Immature natural killer cell (primary cell): ENCODE results near the gene CPAMD8. TPM values are rescaled to one million over a fixed set of nuclear protein-coding genes. Genes with fewer than 3 reads are reported as not detected.
A peak's percentile ranks its signal among the peaks of the same experiment; 100 is the strongest.
"Not testable (repeated sequence)": the region's sequence is repeated elsewhere in the genome, so short reads cannot be mapped to it uniquely, and the experiment has no call there.

Source experiments
- DNase-seq, 3 donors: peaks; one replicate each; pipeline ENCODE4 v3.0.0; 2022; ENCODE audit warnings: mixed read lengths in 1 of 3
- H3K27ac Mint-ChIP-seq, 6 donors: one replicate each; pipeline ENCODE4 v1.8.0; 2020; ENCODE audit warnings: mixed read lengths in 6 of 6, mild to moderate bottlenecking in 5 of 6, inconsistent platforms in 4 of 6, moderate library complexity in 3 of 6
- H3K27me3 Mint-ChIP-seq, 3 donors: one replicate each; pipeline ENCODE4 v1.8.0; 2020 to 2021; ENCODE audit warnings: low read depth in 3 of 3, mild to moderate bottlenecking in 3 of 3, mixed read lengths in 3 of 3, moderate library complexity in 3 of 3, inconsistent platforms in 1 of 3
- H3K36me3 Mint-ChIP-seq, 3 donors: one replicate each; pipeline ENCODE4 v1.8.0; 2020; ENCODE audit warnings: mixed read lengths in 3 of 3, inconsistent platforms in 2 of 3, mild to moderate bottlenecking in 2 of 3
- H3K4me1 Mint-ChIP-seq, 2 donors: one replicate each; pipeline ENCODE4 v1.8.0; 2020; ENCODE audit warnings: inconsistent platforms in 2 of 2, mild to moderate bottlenecking in 2 of 2, mixed read lengths in 2 of 2, moderate library complexity in 1 of 2
- H3K4me3 Mint-ChIP-seq, 5 donors: one replicate each; pipeline ENCODE4 v1.8.0; 2020; ENCODE audit warnings: mild to moderate bottlenecking in 5 of 5, mixed read lengths in 5 of 5, inconsistent platforms in 3 of 5, moderate library complexity in 3 of 5
- H3K9me3 Mint-ChIP-seq, 6 donors: one replicate each; pipeline ENCODE4 v1.8.0; 2020; ENCODE audit warnings: mild to moderate bottlenecking in 6 of 6, mixed read lengths in 6 of 6, inconsistent platforms in 4 of 6, moderate library complexity in 3 of 6
- polyA plus RNA-seq, 3 donors: library from polyadenylated mRNA; unstranded; fragments of 300-500 nt; fragmentation: Illumina TruSeq; gene quantifications; one replicate each; pipeline ENCODE4 v1.2.3, GENCODE V29; 2021

The CPAMD8 gene
- polyA plus RNA-seq, 3 donors from 2014 or later: 1.3 to 2.1 (median 1.4) TPM

DNA sequence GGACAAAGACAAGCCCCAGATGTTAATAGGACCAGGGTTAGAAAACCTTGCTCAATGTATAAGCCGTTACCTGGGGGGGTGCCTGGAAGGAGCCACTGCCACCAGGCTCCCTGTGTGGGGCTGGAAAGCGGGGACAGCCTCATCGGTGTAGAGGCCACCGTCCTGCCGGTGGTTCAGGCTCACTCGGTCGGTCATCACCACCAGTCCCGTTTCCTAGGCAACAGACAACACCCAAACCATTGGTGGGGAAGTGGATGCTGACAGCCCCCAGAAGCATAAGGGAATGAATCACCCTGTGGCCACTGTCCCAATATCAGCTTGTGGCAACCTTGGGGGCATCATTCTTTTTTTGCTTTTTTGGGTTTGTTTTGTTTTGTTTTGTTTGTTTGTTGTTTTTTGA, 55.8 kb downstream of the CPAMD8 start:
- Mint-ChIP-seq H3K4me1 (no peaks in the 10 kb centered on the region), H3K27ac (no peak overlapping the region), H3K4me3 (no peak overlapping the region), H3K27me3 (peaks cover 3 to 6% (median 5%) of the 10 kb centered on the region in 3 donors), H3K9me3 (peaks cover 2 to 11% (median 5%) of the 10 kb centered on the region in 6 donors), H3K36me3 (peaks cover 0 to 3% (median 0%) of the 10 kb centered on the region in 3 donors)
- DNase-seq: no peak

DNA sequence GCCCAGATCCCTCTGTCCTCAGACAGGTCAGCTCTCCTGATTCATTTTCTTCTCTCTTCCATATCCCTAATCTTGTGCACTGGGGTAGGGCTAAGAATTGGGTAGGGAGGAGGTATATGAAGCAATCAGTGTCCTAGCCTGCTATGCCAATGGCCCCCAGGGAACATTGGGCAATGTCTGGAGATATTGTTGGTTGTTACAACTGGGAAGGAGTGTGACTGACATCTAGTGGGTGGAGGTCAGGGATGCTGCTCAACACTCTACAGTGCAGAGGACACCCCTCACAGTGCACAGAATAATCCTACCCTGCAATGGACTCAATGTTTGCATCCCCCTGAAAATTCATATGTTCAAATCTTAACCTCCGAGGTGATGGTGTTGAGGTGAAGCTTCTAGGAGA, 57.5 kb downstream of the CPAMD8 start:
- no peak for DNase-seq
- Mint-ChIP-seq H3K27me3 (peaks cover 6 to 7% (median 7%) of the 10 kb centered on the region in 3 donors), H3K9me3 (peaks cover 2 to 11% (median 5%) of the 10 kb centered on the region in 6 donors), H3K4me3 (no peak overlapping the region), H3K27ac (no peak overlapping the region), H3K36me3 (peaks cover 0 to 3% (median 0%) of the 10 kb centered on the region in 3 donors), H3K4me1 (no peaks in the 10 kb centered on the region)

DNA sequence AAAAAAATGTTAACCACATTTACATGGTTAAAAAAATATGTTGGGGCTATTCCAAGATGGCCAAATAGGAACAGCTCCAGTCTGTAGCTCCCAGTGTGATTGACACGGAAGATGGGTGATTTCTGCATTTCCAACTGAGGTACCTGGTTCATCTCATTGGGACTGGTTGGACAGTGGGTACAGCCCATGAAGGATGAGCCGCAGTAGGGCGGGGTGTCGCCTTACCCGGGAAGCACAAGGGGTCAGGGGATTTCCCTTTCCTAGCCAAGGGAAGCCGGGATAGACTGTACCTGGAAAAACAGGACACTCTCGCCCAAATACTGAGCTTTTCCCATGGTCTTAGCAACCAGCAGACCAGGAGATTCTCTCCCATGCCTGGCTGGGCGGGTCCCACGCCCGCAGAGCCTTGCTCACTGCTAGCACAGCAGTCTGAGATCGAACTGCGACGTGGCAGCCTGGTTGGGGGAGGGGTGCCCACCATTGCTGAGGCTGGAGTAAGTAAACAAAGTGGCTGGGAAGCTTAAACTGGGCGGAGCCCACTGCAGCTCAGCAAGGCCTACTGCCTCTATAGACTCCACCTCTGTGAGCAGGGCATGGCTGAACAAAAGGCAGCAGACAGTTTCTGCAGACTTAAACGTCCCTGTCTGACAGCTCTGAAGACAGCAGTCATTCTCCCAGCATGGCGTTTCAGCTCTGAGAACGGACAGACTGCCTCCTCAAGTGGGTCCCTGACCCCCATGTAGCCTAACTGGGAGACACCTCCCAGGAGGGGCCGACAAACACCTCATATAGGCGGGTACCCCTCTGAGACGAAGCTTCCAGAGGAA, 65.4 kb downstream of the CPAMD8 start:
- H3K4me3 Mint-ChIP-seq, H3K4me1 Mint-ChIP-seq, H3K9me3 Mint-ChIP-seq, H3K27ac Mint-ChIP-seq, H3K36me3 Mint-ChIP-seq, DNase-seq: not testable (repeated sequence)
- peaks cover 6 to 24% (median 11%) of the 10 kb centered on the region in 3 donors for H3K27me3 Mint-ChIP-seq

DNA sequence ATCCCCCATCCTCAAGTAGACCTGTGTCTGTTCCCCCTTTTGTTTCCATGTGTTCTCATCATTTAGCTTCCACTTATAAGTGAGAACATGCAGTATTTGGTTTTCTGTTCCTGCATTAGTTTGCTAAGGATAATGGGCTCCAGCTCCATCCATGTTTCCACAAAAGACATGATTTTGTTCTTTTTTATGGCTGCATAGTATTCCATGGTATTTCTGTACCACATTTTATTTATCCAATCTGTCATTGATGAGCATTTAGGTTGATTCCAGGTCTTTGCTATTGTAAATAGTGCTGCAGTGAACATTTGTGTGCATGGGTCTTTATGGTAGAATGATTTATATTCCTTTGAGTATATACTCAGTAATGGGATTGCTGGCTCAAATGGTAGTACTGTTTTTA, 68.3 kb downstream of the CPAMD8 start:
- H3K4me3 Mint-ChIP-seq, H3K36me3 Mint-ChIP-seq, H3K27ac Mint-ChIP-seq, H3K9me3 Mint-ChIP-seq, H3K4me1 Mint-ChIP-seq, DNase-seq: not testable (repeated sequence)
- peaks cover 7 to 19% (median 13%) of the 10 kb centered on the region in 3 donors for H3K27me3 Mint-ChIP-seq

DNA sequence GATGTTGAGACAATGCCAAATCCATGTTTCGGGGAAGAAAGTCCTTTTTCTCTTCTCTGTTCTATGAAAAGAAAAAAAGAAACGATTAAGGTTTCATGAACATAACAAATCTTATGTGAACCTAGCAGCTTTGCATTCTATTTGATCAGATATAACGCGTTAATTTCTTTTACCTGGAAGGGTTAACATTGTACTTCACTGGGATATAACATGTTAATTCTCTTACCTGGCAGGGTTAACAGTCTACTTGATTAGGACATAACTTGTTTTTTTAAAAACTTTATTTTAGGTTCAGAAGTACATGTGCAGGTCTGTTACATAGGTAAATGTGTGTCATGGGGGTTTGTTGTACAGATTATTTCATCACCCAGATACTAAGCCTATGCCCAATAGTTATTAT, 68.8 kb downstream of the CPAMD8 start:
- no peak overlapping the region for H3K27ac Mint-ChIP-seq
- H3K4me3 Mint-ChIP-seq: no peak overlapping the region
- H3K4me1 Mint-ChIP-seq: no peaks in the 10 kb centered on the region
- H3K9me3 Mint-ChIP-seq: peaks cover 0 to 2% (median 0%) of the 10 kb centered on the region in 6 donors
- DNase-seq: no peak
- peaks cover 7 to 18% (median 13%) of the 10 kb centered on the region in 3 donors for H3K27me3 Mint-ChIP-seq
- no peaks in the 10 kb centered on the region for H3K36me3 Mint-ChIP-seq

DNA sequence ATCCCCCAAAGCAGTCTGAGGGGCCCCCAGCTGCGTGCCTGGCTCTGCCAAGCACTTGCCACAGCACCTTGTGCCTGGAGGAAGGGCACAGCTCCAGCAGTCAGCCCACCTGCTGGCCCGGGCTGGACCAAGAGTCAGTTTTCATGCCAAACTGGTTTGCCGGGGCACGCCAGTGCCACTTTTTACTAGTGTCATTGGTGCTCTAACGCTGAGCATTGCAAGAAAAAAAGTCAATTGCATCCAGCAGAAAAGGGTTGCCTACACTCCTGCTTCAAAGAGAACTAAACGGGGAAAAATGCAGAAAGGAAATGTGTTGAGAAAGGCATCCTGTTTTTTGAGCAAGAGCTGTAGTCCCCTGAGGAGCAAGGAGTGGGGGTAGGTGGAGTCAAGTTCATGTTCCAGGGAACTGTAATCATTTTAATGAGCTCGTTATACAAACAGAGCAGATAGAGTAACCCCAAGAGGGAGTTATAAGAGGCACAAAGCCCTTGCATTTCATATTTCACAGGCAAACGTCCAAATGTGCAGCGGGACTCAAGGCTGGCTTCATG, 69.4 kb downstream of the CPAMD8 start:
- peaks cover 0 to 2% (median 0%) of the 10 kb centered on the region in 6 donors for H3K9me3 Mint-ChIP-seq
- no peak for DNase-seq
- no peak overlapping the region for H3K27ac Mint-ChIP-seq

DNA sequence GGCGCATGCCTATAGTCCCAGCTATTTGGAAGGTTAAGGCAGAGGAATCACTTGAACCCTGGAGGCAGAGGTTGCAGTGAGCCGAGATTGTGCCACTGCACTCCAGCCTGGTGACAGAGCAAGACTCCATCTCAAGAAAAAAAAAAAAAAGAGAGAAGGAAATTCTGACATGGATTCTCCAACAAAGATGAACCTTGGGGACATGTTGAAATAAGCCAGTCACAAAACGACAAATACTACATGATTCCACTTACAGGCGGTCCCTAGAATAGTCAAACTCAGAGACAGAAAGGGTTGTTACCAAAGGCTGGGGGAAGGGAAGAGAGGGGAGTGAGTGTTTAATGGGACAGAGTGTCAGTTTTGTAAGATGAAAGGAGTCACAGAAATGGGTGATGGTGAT, 71.4 kb downstream of the CPAMD8 start:
- Mint-ChIP-seq H3K36me3 (no peaks in the 10 kb centered on the region), H3K27ac (peak overlapping the region in 1 of 6 donors; percentile 0), H3K4me3 (no peak overlapping the region), H3K27me3 (peaks cover 6 to 18% (median 13%) of the 10 kb centered on the region in 3 donors), H3K9me3 (peaks cover 0 to 2% (median 0%) of the 10 kb centered on the region in 6 donors), H3K4me1 (no peaks in the 10 kb centered on the region)
- DNase-seq: no peak

More for the DNA sequence above, 69.4 kb downstream of the CPAMD8 start:
- no peak overlapping the region for H3K4me3 Mint-ChIP-seq
- peaks cover 7 to 17% (median 13%) of the 10 kb centered on the region in 3 donors for H3K27me3 Mint-ChIP-seq
- no peaks in the 10 kb centered on the region for H3K4me1 Mint-ChIP-seq
- H3K36me3 Mint-ChIP-seq: no peaks in the 10 kb centered on the region

DNA sequence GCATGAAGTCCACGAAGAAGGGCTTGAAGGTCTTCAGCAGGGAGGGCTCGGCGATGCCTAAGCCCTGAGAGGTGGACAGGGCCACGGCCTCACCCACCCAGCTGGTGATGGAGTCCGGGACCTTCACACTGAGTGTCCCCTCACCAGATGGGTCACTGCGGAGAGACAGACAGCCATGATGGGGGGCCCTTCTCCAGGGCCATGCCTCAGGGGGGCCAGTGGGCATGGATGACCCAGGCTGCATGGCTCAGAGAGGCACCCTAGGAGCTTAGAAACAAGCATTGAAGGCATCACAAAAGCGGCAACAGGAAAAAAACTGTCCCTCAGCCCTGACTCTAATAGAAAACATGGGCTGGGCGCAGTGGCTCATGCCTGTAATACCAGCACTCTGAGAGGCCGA, 74.6 kb downstream of the CPAMD8 start:
- Mint-ChIP-seq H3K27me3 (peaks cover 7 to 9% (median 8%) of the 10 kb centered on the region in 3 donors), H3K36me3 (no peaks in the 10 kb centered on the region), H3K27ac (no peak overlapping the region), H3K4me3 (no peak overlapping the region), H3K9me3 (peaks cover 0 to 2% (median 0%) of the 10 kb centered on the region in 6 donors), H3K4me1 (no peaks in the 10 kb centered on the region)
- no peak for DNase-seq

DNA sequence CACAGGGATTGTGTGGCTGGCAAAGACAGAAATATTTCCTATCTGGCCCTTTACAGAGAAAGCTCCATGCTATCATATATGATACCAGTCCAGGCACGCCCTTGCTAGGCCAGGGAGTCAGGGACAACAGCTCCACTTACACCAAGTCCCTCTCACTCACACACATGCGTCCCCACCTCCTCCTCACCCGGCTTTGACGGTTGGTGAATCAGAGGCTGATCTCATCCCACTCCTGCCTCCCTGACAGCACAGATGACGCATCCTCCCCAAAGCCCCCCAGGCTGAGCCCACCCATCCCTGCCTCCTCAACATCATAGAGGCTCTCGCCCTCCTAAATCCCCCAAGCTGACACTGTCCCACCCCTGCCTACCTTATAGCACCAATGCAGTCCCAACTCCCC, 75.1 kb downstream of the CPAMD8 start:
- Mint-ChIP-seq H3K27ac (no peak overlapping the region), H3K4me1 (no peaks in the 10 kb centered on the region), H3K9me3 (peaks cover 0 to 2% (median 0%) of the 10 kb centered on the region in 6 donors)

DNA sequence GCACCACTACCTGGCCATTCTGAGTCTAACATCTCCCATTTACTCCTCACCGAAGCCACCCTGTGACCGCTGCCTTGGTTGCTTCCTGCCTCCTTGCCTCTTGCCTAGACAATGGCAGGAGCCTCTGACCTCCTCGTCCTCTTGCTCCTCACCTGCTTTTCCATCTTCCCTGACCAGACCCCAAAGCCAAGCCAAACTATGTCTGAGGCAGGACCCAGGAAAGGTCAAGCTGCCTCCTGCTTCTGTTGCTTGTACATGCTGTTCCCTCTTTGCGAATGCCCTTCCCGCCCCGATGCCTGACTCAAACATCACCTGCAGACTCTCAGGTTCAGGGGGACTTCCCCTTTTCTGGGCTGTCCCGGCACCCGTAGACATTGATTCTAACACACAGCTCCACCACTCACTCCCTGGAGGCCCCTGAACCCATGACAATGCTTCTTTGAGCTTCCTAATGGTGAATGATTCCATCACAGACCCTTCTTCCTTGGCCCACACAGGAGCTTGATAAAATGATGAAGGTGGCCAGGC, 77.0 kb downstream of the CPAMD8 start:
- Mint-ChIP-seq H3K4me3 (no peak overlapping the region), H3K36me3 (no peaks in the 10 kb centered on the region), H3K27me3 (peaks cover 6 to 10% (median 8%) of the 10 kb centered on the region in 3 donors), H3K9me3 (peaks cover 0 to 2% (median 0%) of the 10 kb centered on the region in 6 donors), H3K27ac (no peak overlapping the region), H3K4me1 (no peaks in the 10 kb centered on the region)
- DNase-seq: no peak

More for the DNA sequence above, 75.1 kb downstream of the CPAMD8 start:
- Mint-ChIP-seq H3K36me3 (no peaks in the 10 kb centered on the region), H3K4me3 (no peak overlapping the region), H3K27me3 (peaks cover 7 to 8% (median 8%) of the 10 kb centered on the region in 3 donors)
- no peak for DNase-seq

DNA sequence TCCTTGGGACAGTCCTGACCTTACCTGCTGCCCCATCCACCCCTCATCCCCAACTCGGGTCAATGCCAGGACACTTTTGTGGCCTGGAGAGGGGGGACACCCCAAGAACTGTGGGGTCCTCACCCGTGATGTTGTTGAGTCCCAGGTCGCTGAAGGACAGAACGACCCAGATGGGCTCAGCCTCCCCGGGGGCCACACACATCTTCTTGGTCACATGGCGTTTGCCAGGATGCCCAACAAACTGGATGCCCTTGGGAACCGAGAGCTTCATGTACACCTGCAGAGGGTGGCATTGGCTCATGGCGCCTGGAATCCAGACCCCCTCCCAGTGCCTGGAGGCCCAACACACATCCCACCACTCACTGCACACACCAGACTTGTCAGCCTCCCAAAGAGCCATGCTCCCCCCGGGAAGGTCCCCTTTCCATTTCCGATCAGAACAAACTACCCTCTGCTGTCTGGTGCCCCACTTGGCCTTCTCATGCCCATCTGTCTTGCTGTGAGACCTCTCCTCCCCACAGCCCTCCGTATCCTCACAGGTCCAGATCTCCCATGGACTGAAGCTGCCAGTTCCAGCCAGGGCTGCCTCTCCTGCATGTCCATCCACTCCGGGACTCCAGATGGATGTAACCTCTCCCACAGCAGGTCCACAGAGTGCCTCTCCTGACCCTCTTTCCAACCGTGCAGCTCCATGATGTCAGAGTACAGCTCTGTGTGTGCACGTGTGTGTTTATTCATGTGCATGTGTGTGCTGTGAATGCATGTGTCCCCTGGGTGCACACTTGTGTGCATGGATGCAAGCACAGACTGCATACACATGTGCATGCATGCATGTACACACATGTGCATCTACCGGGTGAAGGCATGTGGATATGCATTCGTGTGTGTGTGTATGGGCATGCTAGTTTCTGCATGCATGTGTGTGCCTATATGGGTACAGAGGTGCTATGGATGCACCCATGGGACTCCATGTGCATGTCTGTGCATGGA, 79.4 kb downstream of the CPAMD8 start:
- no peaks in the 10 kb centered on the region for H3K9me3 Mint-ChIP-seq
- DNase-seq: no peak
- H3K36me3 Mint-ChIP-seq: no peaks in the 10 kb centered on the region
- H3K27ac Mint-ChIP-seq: no peak overlapping the region
- no peaks in the 10 kb centered on the region for H3K4me1 Mint-ChIP-seq
- H3K27me3 Mint-ChIP-seq: peaks cover 4 to 5% (median 5%) of the 10 kb centered on the region in 3 donors
- no peak overlapping the region for H3K4me3 Mint-ChIP-seq

DNA sequence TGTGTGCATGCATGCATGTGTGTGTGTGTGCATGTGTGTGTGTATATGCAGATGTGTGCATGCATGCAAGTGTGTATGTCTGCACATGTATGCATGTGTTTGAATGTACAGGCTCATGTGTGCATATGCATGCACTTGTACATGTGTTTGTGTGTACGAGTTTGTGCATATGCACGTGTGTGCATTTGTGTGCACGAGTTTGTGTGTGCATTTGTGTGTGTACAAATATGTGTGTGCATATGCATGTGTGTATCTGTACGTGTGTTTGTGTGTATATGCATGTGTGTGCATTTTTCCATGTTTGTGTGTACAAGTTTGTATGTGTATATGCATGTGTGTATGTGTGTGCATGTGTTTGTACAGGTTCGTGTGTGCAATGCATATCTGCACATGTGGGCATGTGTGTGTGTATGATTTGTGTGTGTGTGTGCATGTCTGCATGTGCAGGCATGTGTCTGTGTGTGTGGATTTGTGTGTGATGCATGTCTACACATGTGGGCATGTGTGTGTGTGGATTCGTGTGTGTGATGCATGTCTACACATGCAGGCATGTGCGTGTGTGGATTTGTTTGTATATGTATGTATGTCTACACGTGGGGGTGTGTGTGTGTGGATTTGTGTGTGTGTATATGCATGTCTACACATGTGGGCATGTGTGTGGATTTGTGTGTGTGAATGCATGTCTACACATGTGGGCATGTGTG, 80.7 kb downstream of the CPAMD8 start:
- Mint-ChIP-seq H3K36me3 (no peaks in the 10 kb centered on the region), H3K4me3 (no peak overlapping the region), H3K9me3 (no peaks in the 10 kb centered on the region), H3K27ac (no peak overlapping the region), H3K4me1 (no peaks in the 10 kb centered on the region), H3K27me3 (peaks cover 2 to 5% (median 5%) of the 10 kb centered on the region in 3 donors)
- DNase-seq: no peak

DNA sequence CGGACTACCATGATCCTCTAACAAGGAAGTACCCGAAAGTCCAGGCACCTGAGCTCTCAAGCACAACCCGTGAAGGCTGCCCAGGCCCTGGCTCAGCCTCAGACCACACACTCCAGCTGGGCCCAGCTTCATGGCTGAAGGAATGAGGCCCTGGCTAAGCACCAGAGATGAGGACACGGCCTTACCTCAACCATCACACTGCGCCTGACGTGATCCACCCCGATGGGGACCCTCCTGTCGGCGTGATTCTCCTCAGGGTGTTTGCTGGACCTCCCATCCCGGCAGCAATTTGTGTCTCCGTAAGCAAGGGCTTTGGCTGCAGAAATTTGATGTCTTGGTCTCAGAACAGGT, 81.3 kb downstream of the CPAMD8 start:
- no peak overlapping the region for H3K4me3 Mint-ChIP-seq
- no peak for DNase-seq
- H3K4me1 Mint-ChIP-seq: no peaks in the 10 kb centered on the region
- H3K27me3 Mint-ChIP-seq: peaks cover 2 to 5% (median 5%) of the 10 kb centered on the region in 3 donors
- H3K9me3 Mint-ChIP-seq: no peaks in the 10 kb centered on the region
- H3K27ac Mint-ChIP-seq: no peak overlapping the region
- H3K36me3 Mint-ChIP-seq: no peaks in the 10 kb centered on the region
